ENCODE data around the gene ZSCAN2.

The ZSCAN2 gene

DNA sequence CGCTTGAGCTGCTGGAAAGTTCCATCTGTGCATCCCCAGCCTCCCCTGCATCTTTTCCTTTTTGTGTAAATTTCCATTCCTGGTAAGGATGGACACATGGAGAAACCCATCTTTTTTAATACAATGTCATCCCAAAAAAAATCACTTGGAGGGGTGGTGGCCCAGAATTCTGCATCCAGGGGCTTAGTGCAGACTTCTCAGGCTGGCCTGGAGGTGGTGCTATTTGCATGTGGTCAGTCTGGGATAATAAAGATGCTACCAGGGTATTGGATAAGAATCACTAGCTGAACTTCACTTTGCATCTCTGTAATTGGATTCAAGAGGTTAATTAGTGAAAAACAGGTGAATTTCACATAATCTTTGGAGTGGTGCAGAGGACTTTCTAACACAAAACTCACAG lies 1.8 kb upstream of the ZSCAN2 start:
- peak in 8 of 14 donors; percentile 2 to 23 (median 15) for DNase-seq

DNA sequence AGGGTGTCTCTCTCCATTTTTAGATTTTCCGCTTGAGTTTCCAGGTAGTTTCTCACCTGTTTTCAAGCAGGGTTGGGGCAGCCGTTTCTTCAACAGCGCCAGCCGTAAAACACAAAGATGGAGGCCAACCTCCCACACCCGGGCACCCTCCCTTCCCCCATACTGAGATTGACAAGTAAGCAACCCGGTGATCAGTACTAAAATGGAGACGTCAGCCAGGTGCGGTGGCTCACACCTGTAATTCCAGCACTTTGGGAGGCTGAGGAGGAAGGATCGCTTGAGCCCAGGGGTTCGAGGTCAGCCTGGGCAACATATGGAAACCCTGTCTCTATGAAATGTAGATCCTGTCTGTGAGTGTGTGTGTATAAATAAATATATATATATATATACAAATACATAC lies 903 bp upstream of the ZSCAN2 start:
- no peak for DNase-seq

GRCh38 chr15:84600331-84600686 lies 500 bp upstream of the ZSCAN2 start:
- peak in 8 of 14 donors; percentile 46 to 81 (median 70) for DNase-seq

DNA sequence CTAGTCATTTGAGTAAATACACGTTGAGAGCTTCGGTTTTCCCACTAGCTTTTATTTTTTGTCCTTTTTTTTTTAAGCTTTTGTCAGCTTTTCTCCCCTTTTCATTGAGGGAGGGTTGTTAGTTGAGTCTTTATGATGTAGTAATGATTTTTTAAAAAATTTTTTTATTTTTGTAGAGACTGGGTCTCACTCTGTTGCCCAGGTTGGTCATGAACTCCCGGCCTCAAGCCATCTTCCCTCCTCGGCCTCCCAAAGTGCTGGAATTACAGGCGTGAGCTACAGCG lies 688 bp downstream of the ZSCAN2 start:
- no peak for DNase-seq

DNA sequence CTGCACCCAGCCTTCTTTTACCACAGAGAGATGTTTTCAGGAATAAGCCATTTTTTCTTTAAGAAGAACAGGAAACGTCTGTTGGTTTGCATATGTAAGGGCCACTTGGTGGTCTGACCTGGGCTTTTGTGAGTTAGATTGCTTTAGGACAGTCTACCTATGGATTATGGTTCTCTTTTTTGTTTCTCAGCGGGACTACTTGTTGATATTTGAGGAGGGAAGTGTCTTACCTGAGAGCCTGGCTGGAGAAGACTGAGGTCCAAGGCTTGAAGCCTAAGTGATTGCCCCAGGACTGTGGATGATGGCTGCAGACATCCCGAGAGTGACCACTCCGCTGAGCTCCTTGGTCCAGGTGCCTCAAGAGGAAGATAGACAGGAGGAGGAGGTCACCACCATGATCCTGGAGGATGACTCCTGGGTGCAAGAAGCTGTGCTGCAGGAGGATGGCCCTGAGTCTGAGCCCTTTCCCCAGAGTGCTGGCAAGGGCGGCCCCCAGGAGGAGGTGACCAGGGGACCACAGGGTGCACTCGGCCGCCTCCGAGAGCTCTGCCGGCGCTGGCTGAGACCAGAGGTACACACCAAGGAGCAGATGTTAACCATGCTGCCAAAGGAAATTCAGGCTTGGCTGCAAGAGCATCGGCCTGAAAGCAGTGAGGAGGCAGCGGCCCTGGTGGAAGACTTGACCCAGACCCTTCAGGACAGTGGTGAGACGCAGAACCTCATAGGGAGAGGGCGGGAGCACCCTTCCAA lies 3.0 kb downstream of the ZSCAN2 start:
- no peak for DNase-seq

GRCh38 chr15:84604826-84605553 lies 4.2 kb downstream of the ZSCAN2 start:
- no peak for DNase-seq

- no peak for DNase-seq
Measured at GRCh38 chr15:84605554-84605882, 4.7 kb downstream of the ZSCAN2 start.

DNA sequence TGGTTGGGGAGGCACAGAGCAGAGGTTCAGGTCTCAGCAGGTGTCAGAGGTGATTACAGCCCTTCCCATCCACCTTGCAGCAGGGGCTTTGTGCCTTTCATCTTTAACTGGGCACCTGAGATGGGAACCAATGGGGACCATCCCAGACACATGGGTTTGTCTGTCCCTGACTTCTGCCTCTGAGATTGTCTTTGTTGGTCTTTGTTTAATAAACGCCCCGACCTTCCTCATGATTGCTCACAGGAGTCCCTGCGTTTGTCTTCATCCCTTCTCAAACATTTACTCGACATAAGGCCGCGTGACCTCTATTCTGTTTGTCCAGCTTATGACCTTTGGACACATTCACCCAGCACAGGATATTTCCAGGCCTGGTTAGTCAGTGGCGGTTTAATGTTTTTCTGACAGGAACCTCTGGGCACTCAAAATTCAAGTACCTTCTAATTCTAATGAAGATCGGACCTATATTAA lies 5.9 kb downstream of the ZSCAN2 start:
- DNase-seq: no peak

DNA sequence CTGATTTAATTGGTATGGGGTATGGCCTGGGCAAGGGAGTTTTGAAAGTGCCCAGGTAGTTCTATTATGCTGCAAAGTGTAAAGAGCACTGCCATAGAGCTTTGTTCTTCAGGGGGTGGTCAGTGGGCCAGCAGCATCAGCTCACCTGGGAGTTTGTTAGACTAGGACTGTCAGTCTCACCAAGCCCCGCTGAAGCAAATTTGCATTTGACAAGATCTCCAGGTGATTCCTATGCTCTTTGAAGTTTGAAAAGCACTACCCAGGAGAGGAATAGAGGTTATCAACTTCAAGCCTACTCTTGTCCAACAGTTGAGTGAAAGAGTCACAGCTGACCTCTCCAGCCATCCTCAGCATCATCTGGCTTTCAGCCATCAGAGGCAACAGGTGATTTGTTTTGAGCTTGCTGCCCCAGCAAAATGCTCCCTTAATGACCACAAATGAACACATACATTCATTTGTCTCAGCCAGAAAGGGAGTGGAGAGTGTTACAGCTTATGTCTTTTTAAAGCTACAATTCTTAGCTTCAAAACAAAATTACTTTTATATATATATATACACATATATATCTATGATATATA lies 8.0 kb downstream of the ZSCAN2 start:
- no peak for DNase-seq

DNA sequence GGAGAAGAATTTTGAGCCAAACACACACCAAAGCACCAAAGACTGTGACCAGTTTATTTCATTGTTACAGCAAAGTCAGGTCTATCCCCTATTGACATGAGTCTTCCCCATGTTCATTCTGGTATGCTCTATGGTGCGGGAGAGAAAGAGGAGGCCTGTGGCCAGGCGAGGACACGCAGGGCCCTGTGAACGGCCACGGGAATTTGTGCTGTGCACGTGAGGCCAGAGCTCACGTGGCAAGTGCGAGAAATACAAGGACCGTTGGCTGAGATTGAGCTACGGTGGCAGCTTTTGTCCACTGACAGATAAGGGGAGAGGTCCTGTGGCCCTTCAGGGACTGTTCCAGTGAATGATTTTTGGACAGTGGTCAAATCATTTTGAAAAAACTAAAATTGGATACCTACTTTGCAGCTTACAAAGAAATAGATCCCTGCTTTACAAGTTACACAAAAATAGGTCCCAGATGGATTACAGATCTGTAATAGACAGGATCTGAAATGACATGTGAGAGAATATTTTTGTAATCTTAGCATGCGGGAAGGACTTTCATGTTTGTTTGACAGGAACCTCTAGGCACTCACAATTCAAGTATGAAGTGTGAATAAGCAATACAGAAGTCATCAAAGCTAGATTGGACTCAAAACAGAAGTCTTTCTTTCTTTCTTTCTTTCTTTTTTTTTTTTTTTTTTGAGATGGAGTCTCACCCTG lies 9.2 kb downstream of the ZSCAN2 start:
- no peak for DNase-seq

DNA sequence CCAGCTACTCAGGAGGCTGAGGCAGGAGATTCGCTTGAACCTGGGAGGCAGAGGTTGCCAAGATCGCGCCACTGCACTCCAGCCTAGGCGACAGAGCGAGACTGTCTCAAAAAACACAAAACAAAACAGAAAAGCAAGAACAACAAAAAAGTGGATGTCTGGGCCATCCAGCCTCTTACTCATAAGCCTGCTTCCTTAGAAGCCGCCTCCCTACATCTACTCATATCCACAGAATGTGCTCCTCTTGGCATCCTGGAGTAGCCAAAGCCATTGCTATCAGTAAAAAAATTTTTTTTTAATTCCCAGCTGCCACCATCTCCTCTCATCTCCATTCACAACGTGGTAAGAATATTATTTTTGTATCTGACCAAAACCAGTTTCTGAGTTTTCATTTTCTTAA lies 10.8 kb downstream of the ZSCAN2 start:
- DNase-seq: no peak

DNA sequence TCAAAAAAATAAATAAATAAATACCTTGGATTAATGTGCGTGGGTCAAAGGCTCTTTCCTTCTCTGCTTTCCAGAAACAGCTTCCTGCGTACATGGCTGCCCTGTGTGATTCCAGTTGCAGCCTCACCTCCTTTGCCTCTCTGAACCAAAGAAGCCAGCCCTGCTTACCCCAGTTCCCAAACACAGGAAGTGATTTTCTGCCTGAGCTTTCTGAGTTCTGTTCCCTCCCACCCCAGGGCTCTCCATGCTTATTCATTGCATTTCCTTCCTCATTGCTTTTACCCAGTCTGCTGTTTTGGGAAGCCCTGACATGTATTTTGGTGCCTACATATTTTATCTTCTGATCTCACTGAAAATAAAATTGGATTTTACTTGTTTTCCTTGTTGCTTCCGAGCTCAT lies 15.4 kb downstream of the ZSCAN2 start:
- DNase-seq: no peak

DNA sequence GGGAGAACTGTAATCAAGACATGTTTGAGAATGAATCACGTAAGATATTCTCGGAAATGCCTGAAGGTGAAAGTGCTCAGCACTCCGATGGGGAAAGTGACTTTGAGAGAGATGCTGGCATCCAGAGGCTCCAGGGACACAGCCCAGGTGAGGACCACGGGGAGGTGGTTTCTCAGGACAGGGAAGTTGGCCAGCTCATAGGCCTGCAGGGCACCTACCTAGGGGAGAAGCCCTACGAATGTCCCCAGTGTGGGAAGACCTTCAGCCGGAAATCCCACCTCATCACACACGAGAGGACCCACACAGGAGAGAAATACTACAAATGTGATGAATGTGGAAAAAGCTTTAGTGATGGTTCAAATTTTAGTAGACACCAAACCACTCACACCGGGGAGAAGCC lies 19.8 kb downstream of the ZSCAN2 start:
- no peak for DNase-seq

DNA sequence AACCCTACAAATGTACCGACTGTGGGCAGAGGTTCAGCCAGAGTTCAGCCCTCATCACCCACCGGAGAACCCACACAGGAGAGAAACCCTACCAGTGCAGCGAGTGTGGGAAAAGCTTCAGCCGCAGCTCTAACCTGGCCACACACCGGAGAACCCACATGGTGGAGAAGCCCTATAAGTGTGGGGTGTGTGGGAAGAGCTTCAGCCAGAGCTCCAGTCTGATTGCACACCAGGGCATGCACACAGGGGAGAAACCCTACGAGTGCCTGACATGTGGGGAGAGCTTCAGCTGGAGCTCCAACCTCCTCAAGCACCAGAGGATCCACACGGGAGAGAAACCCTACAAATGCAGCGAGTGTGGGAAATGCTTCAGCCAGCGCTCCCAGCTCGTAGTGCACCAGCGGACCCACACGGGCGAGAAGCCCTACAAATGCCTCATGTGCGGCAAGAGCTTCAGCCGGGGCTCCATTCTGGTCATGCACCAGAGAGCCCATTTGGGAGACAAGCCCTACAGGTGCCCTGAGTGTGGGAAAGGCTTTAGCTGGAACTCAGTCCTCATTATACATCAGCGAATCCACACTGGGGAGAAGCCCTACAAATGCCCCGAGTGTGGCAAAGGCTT lies 20.7 kb downstream of the ZSCAN2 start:
- no peak for DNase-seq

- DNase-seq: no peak
Measured at GRCh38 chr15:84624359-84624758, 23.6 kb downstream of the ZSCAN2 start.

- DNase-seq: no peak
Measured at GRCh38 chr15:84625123-84625522, 24.3 kb downstream of the ZSCAN2 start.

GRCh38 chr15:84629033-84629432 lies 28.2 kb downstream of the ZSCAN2 start:
- no peak for DNase-seq

DNA sequence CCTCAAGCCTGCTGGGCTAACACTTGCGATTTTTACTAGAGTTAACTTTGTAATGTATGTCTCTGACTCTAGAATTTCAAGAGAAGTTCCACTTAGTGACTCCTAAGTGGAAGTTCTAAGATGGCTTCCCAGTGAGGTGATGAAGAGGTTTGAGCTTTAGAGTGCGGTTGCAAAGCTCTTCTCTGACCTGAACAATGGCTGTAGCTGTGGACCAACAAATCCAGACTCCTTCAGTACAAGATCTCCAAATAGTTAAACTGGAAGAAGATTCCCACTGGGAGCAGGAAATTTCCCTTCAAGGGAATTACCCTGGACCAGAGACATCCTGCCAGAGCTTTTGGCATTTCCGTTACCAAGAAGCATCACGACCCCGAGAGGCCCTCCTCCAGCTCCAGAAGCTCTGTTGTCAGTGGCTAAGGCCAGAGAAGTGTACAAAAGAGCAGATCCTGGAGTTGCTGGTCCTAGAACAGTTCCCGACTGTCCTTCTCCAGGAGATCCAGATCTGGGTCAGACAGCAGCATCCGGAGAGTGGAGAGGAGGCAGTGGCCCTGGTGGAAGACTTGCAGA lies 31.0 kb downstream of the ZSCAN2 start:
- no peak for DNase-seq

GRCh38 chr15:84633311-84634227 lies 32.8 kb downstream of the ZSCAN2 start:
- peak in 12 of 14 donors; percentile 45 to 87 (median 74) for DNase-seq

GRCh38 chr15:84634228-84634837 lies 33.5 kb downstream of the ZSCAN2 start:
- DNase-seq: peak in 1 of 14 donors; percentile 46

GRCh38 chr15:84638103-84638502 lies 37.3 kb downstream of the ZSCAN2 start:
- DNase-seq: peak in 4 of 14 donors; percentile 8 to 47 (median 26)
